Activated B cell treated with CpG ODN at 0.5 μM for 24 hours (primary cell): ENCODE data around the gene TK2. TPM values are rescaled to one million over a fixed set of nuclear protein-coding genes. Genes with fewer than 3 reads are reported as not detected.
A peak's percentile ranks its signal among the peaks of the same experiment; 100 is the strongest.

Experiments used
- ATAC-seq: fragments of 200-7000 bp; cut with Tn5 transposase; one replicate; pipeline ENCODE4 v1.10.0; 2021; ENCODE audit warnings: low read depth, mild to moderate bottlenecking, moderate library complexity
- CTCF ChIA-PET: fragments of 350-600 bp; sonication (Branson Sonifier 250); formaldehyde crosslinking; loops from one replicate; lab custom pipeline; 2021; ENCODE audit warnings: antibody characterized with exemption; lab: Charles Lee
- POLR2A ChIA-PET: fragments of 350-600 bp; sonication (Branson Sonifier 250); formaldehyde crosslinking; loops from one replicate; lab custom pipeline; 2021; ENCODE audit warnings: antibody characterized with exemption; lab: Charles Lee
- DNase-seq: peaks from one replicate; pipeline ENCODE4 v3.0.0; 2022
- H3K27ac Mint-ChIP-seq: one replicate; pipeline ENCODE4 v1.8.0; 2020; ENCODE audit warnings: mixed read lengths
- H3K27me3 Mint-ChIP-seq: one replicate; pipeline ENCODE4 v1.8.0; 2021; ENCODE audit warnings: mixed read lengths
- H3K36me3 Mint-ChIP-seq: one replicate; pipeline ENCODE4 v1.8.0; 2021; ENCODE audit warnings: low read depth, mixed read lengths
- H3K4me1 Mint-ChIP-seq: one replicate; pipeline ENCODE4 v1.8.0; 2021; ENCODE audit warnings: mixed read lengths
- H3K4me3 Mint-ChIP-seq: one replicate; pipeline ENCODE4 v1.8.0; 2020; ENCODE audit warnings: mild to moderate bottlenecking, mixed read lengths
- H3K9me3 Mint-ChIP-seq: one replicate; pipeline ENCODE4 v1.8.0; 2020; ENCODE audit warnings: mixed read lengths
- CTCF ChIP-seq: fragments of 200-600 bp; IDR thresholded peaks from one replicate; pipeline ENCODE4 v1.8.0; 2022; ENCODE audit warnings: antibody characterized with exemption, mild to moderate bottlenecking
- intact Hi-C: fragments of 100-400 bp; cut with micrococcal nuclease; formaldehyde crosslinking; loops from one replicate; pipeline ENCODE4 v1.15.1; 2024
- total RNA-seq: library from RNA; stranded (reverse); gene quantifications from 2 replicates; pipeline ENCODE4 v1.2.3, GENCODE V29; 2022

The TK2 gene
- total RNA-seq, 1 donor from 2014 or later = 4.8 TPM

- Mint-ChIP-seq H3K36me3 (peaks cover 17% of the 10 kb centered on the region), H3K9me3 (no peaks in the 10 kb centered on the region), H3K4me1 (peaks cover 74% of the 10 kb centered on the region), H3K27ac (peak within 1 kb of the TSS; percentile 92), H3K4me3 (peak within 1 kb of the TSS; percentile 96), H3K27me3 (no peaks in the 10 kb centered on the region)
- no peak for TF ChIP-seq CTCF
- POLR2A ChIA-PET = interaction anchor here (0.6 to 9.5 kb wide), 20 partner anchors 8 to 1051 kb away, joined by 3 to 162 read pairs (median 4); partner anchors contain the start of genes CMTM2 and CMTM3
- intact Hi-C loops = no loop called here
- peak; percentile 66 for ATAC-seq
- DNase-seq = peak; percentile 93
- CTCF ChIA-PET = interaction anchor here (0.9 to 2.0 kb wide), 8 partner anchors 10 to 147 kb away, joined by 3 to 9 read pairs (median 5); no protein-coding TSS in a partner anchor
Observed at GRCh38 chr16:66552286-66553177, 2.6 kb upstream of the TK2 start, which contains the start of gene CKLF. CKLF (plus strand) TSS chr16:66552576; CDS start chr16:66552716, 140 bp downstream.

- intact Hi-C loops = loop anchor here (2.0 kb wide), 2 partner anchors 17 to 73 kb away; no protein-coding TSS in a partner anchor
- DNase-seq (no peak), ATAC-seq (no peak)
- Mint-ChIP-seq H3K36me3 (peaks cover 15% of the 10 kb centered on the region), H3K27ac (peak overlapping the region; percentile 92), H3K4me3 (peak overlapping the region; percentile 96), H3K27me3 (no peaks in the 10 kb centered on the region), H3K9me3 (no peaks in the 10 kb centered on the region), H3K4me1 (peaks cover 81% of the 10 kb centered on the region)
- ChIA-PET CTCF (interaction anchor here (0.9 to 2.0 kb wide), 9 partner anchors 11 to 147 kb away, joined by 3 to 9 read pairs (median 5); no protein-coding TSS in a partner anchor), POLR2A (interaction anchor here (1.0 to 9.5 kb wide), 15 partner anchors 12 to 186 kb away, joined by 3 to 162 read pairs (median 6); partner anchors contain the start of genes CMTM2 and CMTM3)
- TF ChIP-seq CTCF = no peak
Observed at GRCh38 chr16:66551788-66552285, 1.9 kb upstream of the TK2 start.

GRCh38 chr16:66551348-66551759 is 1.4 kb upstream of the TK2 start:
- Mint-ChIP-seq H3K4me3 (peak overlapping the region; percentile 96), H3K36me3 (peaks cover 15% of the 10 kb centered on the region), H3K4me1 (peaks cover 85% of the 10 kb centered on the region), H3K27ac (peak overlapping the region; percentile 92), H3K27me3 (no peaks in the 10 kb centered on the region), H3K9me3 (no peaks in the 10 kb centered on the region)
- peak; percentile 47 for ATAC-seq
- ChIA-PET POLR2A (interaction anchor here (0.6 to 9.5 kb wide), 9 partner anchors 10 to 53 kb away, joined by 3 to 162 read pairs (median 8); partner anchors contain the start of gene CMTM3), CTCF (interaction anchor here (0.9 to 1.9 kb wide), 6 partner anchors 13 to 146 kb away, joined by 3 to 5 read pairs (median 4); no protein-coding TSS in a partner anchor)
- peak; percentile 36 for DNase-seq
- TF ChIP-seq CTCF = no peak
- intact Hi-C loops = loop anchor here (2.0 kb wide), 2 partner anchors 17 to 73 kb away; no protein-coding TSS in a partner anchor

- ChIA-PET POLR2A (interaction anchor here (0.5 to 9.5 kb wide), 4 partner anchors 28 to 96 kb away, joined by 3 to 162 read pairs (median 3); no protein-coding TSS in a partner anchor), CTCF (no interaction called here)
- H3K4me1 Mint-ChIP-seq = peaks cover 85% of the 10 kb centered on the region
- peak overlapping the region; percentile 77 for H3K27ac Mint-ChIP-seq
- ATAC-seq (no peak), DNase-seq (no peak)
- H3K36me3 Mint-ChIP-seq = peaks cover 4% of the 10 kb centered on the region
- TF ChIP-seq CTCF = no peak
- H3K27me3 Mint-ChIP-seq = no peaks in the 10 kb centered on the region
- peak overlapping the region; percentile 78 for H3K4me3 Mint-ChIP-seq
- intact Hi-C loops = loop anchor here (1.0 kb wide), 3 partner anchors 10 to 32 kb away; no protein-coding TSS in a partner anchor
- no peaks in the 10 kb centered on the region for H3K9me3 Mint-ChIP-seq
Observed at GRCh38 chr16:66548868-66549267, 1.1 kb downstream of the TK2 start.
